ENCODE data around the gene LPCAT4. TPM values are rescaled to one million over a fixed set of nuclear protein-coding genes. Genes with fewer than 3 reads are reported as not detected.
"Not testable (repeated sequence)": the region's sequence is repeated elsewhere in the genome, so short reads cannot be mapped to it uniquely, and the experiment has no call there.

LPCAT4 gene
- total and polyA plus RNA-seq, 2 of the 8 experiments (the other 6 are each of a cell fraction or from before 2014, with no cell fraction given) = 69.3 to 109 TPM

GRCh38 chr15:34397637-34398259 is 30.8 kb upstream of the LPCAT4 start:
- H3K4me1 ChIP-seq (replicated peaks in 1 of 4; ENCODE audit: control insufficient read depth in 3 of 4, insufficient read depth in 4 of 4, low read length in 3 of 4); H3K4me3 ChIP-seq (ENCODE audit: extremely low read depth in 1 of 4, insufficient read depth in 2 of 4, low read depth in 3 of 4, low read length in 4 of 4); H3K23ac ChIP-seq (ENCODE audit: insufficient read length); H3K27ac ChIP-seq (ENCODE audit: low read depth, low read length); H3K9ac ChIP-seq (replicated peaks in 1 of 4; ENCODE audit: extremely low read depth in 1 of 4, low read depth in 3 of 4, low read length in 3 of 4); H4K5ac ChIP-seq (ENCODE audit: insufficient read length, low read depth, low read length); H2BK120ac ChIP-seq (replicated peaks; ENCODE audit: low read depth, low read length); H3K36me3 ChIP-seq (ENCODE audit: control insufficient read depth in 2 of 4, insufficient read depth in 4 of 4, low read length in 3 of 4); H3K9me3 ChIP-seq (ENCODE audit: insufficient read depth in 2 of 2, low read depth in 1 of 2, low read length in 1 of 2); H3K79me2 ChIP-seq (ENCODE audit: control insufficient read depth in 1 of 2, insufficient read depth in 2 of 2, low read length in 2 of 2); H3K4me2 ChIP-seq (ENCODE audit: insufficient read depth in 1 of 2, low read depth in 2 of 2, low read length in 2 of 2); H3K14ac ChIP-seq (ENCODE audit: insufficient read length); H3K27me3 ChIP-seq (replicated peaks in 1 of 4; ENCODE audit: control insufficient read depth in 3 of 4, extremely low read depth in 1 of 4, insufficient read depth in 3 of 4, low read length in 3 of 4); H2BK20ac ChIP-seq (ENCODE audit: low read length); H2AK5ac ChIP-seq (ENCODE audit: low read depth, low read length); CTCF ChIA-PET (ENCODE audit: partially characterized antibody); H2BK5ac ChIP-seq (ENCODE audit: low read depth, low read length); DNase-seq (ENCODE audit: low read depth in 1 of 2, low spot score in 2 of 2); H4K8ac ChIP-seq (ENCODE audit: extremely low read depth, insufficient read depth, low read length); H3K79me1 ChIP-seq (ENCODE audit: low read depth, low read length); H2BK15ac ChIP-seq (ENCODE audit: low read length); H3K18ac ChIP-seq (ENCODE audit: extremely low read depth, low read length); FAIRE-seq; H2BK12ac ChIP-seq (ENCODE audit: low read depth, low read length); H3K4ac ChIP-seq (replicated peaks; ENCODE audit: insufficient read length, low read depth, low read length); H4K91ac ChIP-seq (replicated peaks; ENCODE audit: insufficient read length, low read length); H4K20me1 ChIP-seq (replicated peaks in 1 of 2; ENCODE audit: control insufficient read depth in 1 of 2, insufficient read depth in 2 of 2, low read length in 2 of 2); H2AFZ ChIP-seq (ENCODE audit: low read length); H3K56ac ChIP-seq (replicated peaks; ENCODE audit: insufficient read length, low read depth, low read length); H3K23me2 ChIP-seq (ENCODE audit: low read depth, low read length); POLR2A ChIA-PET (ENCODE audit: partially characterized antibody): not testable (repeated sequence)
- WGBS, 2 experiments (ENCODE audit: extremely low coverage in 1 of 2, insufficient coverage in 1 of 2, insufficient read length in 1 of 2, insufficient replicate concordance in 2 of 2, low coverage in 1 of 2, low lambda C conversion rate in 2 of 2, missing lambda C conversion rate in 1 of 2) = 88% methylated on average over 2 of the region's 6 CpGs; no CpG with 5 or more reads in 1 of the 2 experiments

- H3K4ac ChIP-seq (replicated peaks; ENCODE audit: insufficient read length, low read depth, low read length); H3K18ac ChIP-seq (ENCODE audit: extremely low read depth, low read length); H3K36me3 ChIP-seq (ENCODE audit: control insufficient read depth in 2 of 4, insufficient read depth in 4 of 4, low read length in 3 of 4); H3K79me1 ChIP-seq (ENCODE audit: low read depth, low read length); H4K20me1 ChIP-seq (replicated peaks in 1 of 2; ENCODE audit: control insufficient read depth in 1 of 2, insufficient read depth in 2 of 2, low read length in 2 of 2); H4K91ac ChIP-seq (replicated peaks; ENCODE audit: insufficient read length, low read length); H4K5ac ChIP-seq (ENCODE audit: insufficient read length, low read depth, low read length); POLR2A ChIA-PET (ENCODE audit: partially characterized antibody); H3K79me2 ChIP-seq (ENCODE audit: control insufficient read depth in 1 of 2, insufficient read depth in 2 of 2, low read length in 2 of 2); H2BK5ac ChIP-seq (ENCODE audit: low read depth, low read length); H3K4me3 ChIP-seq (ENCODE audit: extremely low read depth in 1 of 4, insufficient read depth in 2 of 4, low read depth in 3 of 4, low read length in 4 of 4); H3K27ac ChIP-seq (ENCODE audit: low read depth, low read length); H3K27me3 ChIP-seq (replicated peaks in 1 of 4; ENCODE audit: control insufficient read depth in 3 of 4, extremely low read depth in 1 of 4, insufficient read depth in 3 of 4, low read length in 3 of 4); H3K9me3 ChIP-seq (ENCODE audit: insufficient read depth in 2 of 2, low read depth in 1 of 2, low read length in 1 of 2); CTCF ChIA-PET (ENCODE audit: partially characterized antibody); H3K56ac ChIP-seq (replicated peaks; ENCODE audit: insufficient read length, low read depth, low read length); H3K14ac ChIP-seq (ENCODE audit: insufficient read length); H2BK15ac ChIP-seq (ENCODE audit: low read length); H2BK20ac ChIP-seq (ENCODE audit: low read length); H3K23ac ChIP-seq (ENCODE audit: insufficient read length); H2BK12ac ChIP-seq (ENCODE audit: low read depth, low read length); H3K23me2 ChIP-seq (ENCODE audit: low read depth, low read length); DNase-seq (ENCODE audit: low read depth in 1 of 2, low spot score in 2 of 2); H2AFZ ChIP-seq (ENCODE audit: low read length); H3K4me2 ChIP-seq (ENCODE audit: insufficient read depth in 1 of 2, low read depth in 2 of 2, low read length in 2 of 2); H3K9ac ChIP-seq (replicated peaks in 1 of 4; ENCODE audit: extremely low read depth in 1 of 4, low read depth in 3 of 4, low read length in 3 of 4); H4K8ac ChIP-seq (ENCODE audit: extremely low read depth, insufficient read depth, low read length); H2AK5ac ChIP-seq (ENCODE audit: low read depth, low read length); H2BK120ac ChIP-seq (replicated peaks; ENCODE audit: low read depth, low read length); H3K4me1 ChIP-seq (replicated peaks in 1 of 4; ENCODE audit: control insufficient read depth in 3 of 4, insufficient read depth in 4 of 4, low read length in 3 of 4); FAIRE-seq: not testable (repeated sequence)
- 100% methylated on average over 2 of the region's 2 CpGs; no CpG with 5 or more reads in 1 of the 2 experiments for WGBS, 2 experiments (ENCODE audit: extremely low coverage in 1 of 2, insufficient coverage in 1 of 2, insufficient read length in 1 of 2, insufficient replicate concordance in 2 of 2, low coverage in 1 of 2, low lambda C conversion rate in 2 of 2, missing lambda C conversion rate in 1 of 2)
Observed at GRCh38 chr15:34392981-34393380, 26.0 kb upstream of the LPCAT4 start.

All from H1 (cell line).